ENCODE data around the gene PRR5L.

The PRR5L gene

GRCh38 chr11:36392196-36392595 lies 96.1 kb downstream of the PRR5L start:
- Histone ChIP-seq H3K9me3 (ENCODE audit: control insufficient read depth in 2 of 2, low read length in 2 of 2) (peaks cover 0 to 4% of the 10 kb centered on the region in 2 donors), H3K27me3 (ENCODE audit: control insufficient read depth in 1 of 2, insufficient read depth in 2 of 2, low read length in 2 of 2) (no peaks in the 10 kb centered on the region), H3K27ac (ENCODE audit: low read length) (no peak overlapping the region), H3K4me1 (ENCODE audit: control insufficient read depth, insufficient read depth, low read length) (no peaks in the 10 kb centered on the region), H3K36me3 (ENCODE audit: control insufficient read depth in 2 of 2, insufficient read depth in 2 of 2, low read length in 2 of 2) (no peaks in the 10 kb centered on the region), H3K4me3 (ENCODE audit: low read length in 2 of 2) (no peak overlapping the region), H3K9ac (ENCODE audit: low read length in 2 of 2) (no peak overlapping the region)

GRCh38 chr11:36394056-36394455 lies 98.0 kb downstream of the PRR5L start:
- Histone ChIP-seq H3K27me3 (ENCODE audit: control insufficient read depth in 1 of 2, insufficient read depth in 2 of 2, low read length in 2 of 2) (no peaks in the 10 kb centered on the region), H3K9me3 (ENCODE audit: control insufficient read depth in 2 of 2, low read length in 2 of 2) (peaks cover 0 to 4% of the 10 kb centered on the region in 2 donors), H3K9ac (ENCODE audit: low read length in 2 of 2) (no peak overlapping the region), H3K36me3 (ENCODE audit: control insufficient read depth in 2 of 2, insufficient read depth in 2 of 2, low read length in 2 of 2) (no peaks in the 10 kb centered on the region), H3K27ac (ENCODE audit: low read length) (no peak overlapping the region), H3K4me1 (ENCODE audit: control insufficient read depth, insufficient read depth, low read length) (no peaks in the 10 kb centered on the region), H3K4me3 (ENCODE audit: low read length in 2 of 2) (no peak overlapping the region)

- no peaks in the 10 kb centered on the region for H3K4me1 ChIP-seq (ENCODE audit: control insufficient read depth, insufficient read depth, low read length)
- no peaks in the 10 kb centered on the region for H3K27me3 ChIP-seq (ENCODE audit: control insufficient read depth in 1 of 2, insufficient read depth in 2 of 2, low read length in 2 of 2)
- H3K36me3 ChIP-seq (ENCODE audit: control insufficient read depth in 2 of 2, insufficient read depth in 2 of 2, low read length in 2 of 2), result no peaks in the 10 kb centered on the region
- peaks cover 0 to 4% of the 10 kb centered on the region in 2 donors for H3K9me3 ChIP-seq (ENCODE audit: control insufficient read depth in 2 of 2, low read length in 2 of 2)
- H3K4me3 ChIP-seq (ENCODE audit: low read length in 2 of 2), result no peak overlapping the region
- no peak overlapping the region for H3K9ac ChIP-seq (ENCODE audit: low read length in 2 of 2)
- H3K27ac ChIP-seq (ENCODE audit: low read length), result no peak overlapping the region
Observed at GRCh38 chr11:36394926-36395325, 98.8 kb downstream of the PRR5L start.

GRCh38 chr11:36395978-36396736 lies 100.1 kb downstream of the PRR5L start:
- no peak overlapping the region for H3K27ac ChIP-seq (ENCODE audit: low read length)
- H3K9ac ChIP-seq (ENCODE audit: low read length in 2 of 2), result no peak overlapping the region
- H3K27me3 ChIP-seq (ENCODE audit: control insufficient read depth in 1 of 2, insufficient read depth in 2 of 2, low read length in 2 of 2), result no peaks in the 10 kb centered on the region
- no peak overlapping the region for H3K4me3 ChIP-seq (ENCODE audit: low read length in 2 of 2)
- no peaks in the 10 kb centered on the region for H3K4me1 ChIP-seq (ENCODE audit: control insufficient read depth, insufficient read depth, low read length)
- H3K9me3 ChIP-seq (ENCODE audit: control insufficient read depth in 2 of 2, low read length in 2 of 2), result peaks cover 0 to 4% of the 10 kb centered on the region in 2 donors
- no peaks in the 10 kb centered on the region for H3K36me3 ChIP-seq (ENCODE audit: control insufficient read depth in 2 of 2, insufficient read depth in 2 of 2, low read length in 2 of 2)

GRCh38 chr11:36398231-36398953 lies 102.3 kb downstream of the PRR5L start:
- H3K4me3 ChIP-seq (ENCODE audit: low read length in 2 of 2), result no peak overlapping the region
- H3K9me3 ChIP-seq (ENCODE audit: control insufficient read depth in 2 of 2, low read length in 2 of 2), result peaks cover 0 to 4% of the 10 kb centered on the region in 2 donors
- H3K9ac ChIP-seq (ENCODE audit: low read length in 2 of 2), result no peak overlapping the region
- H3K36me3 ChIP-seq (ENCODE audit: control insufficient read depth in 2 of 2, insufficient read depth in 2 of 2, low read length in 2 of 2), result no peaks in the 10 kb centered on the region
- no peak overlapping the region for H3K27ac ChIP-seq (ENCODE audit: low read length)
- no peaks in the 10 kb centered on the region for H3K27me3 ChIP-seq (ENCODE audit: control insufficient read depth in 1 of 2, insufficient read depth in 2 of 2, low read length in 2 of 2)
- no peaks in the 10 kb centered on the region for H3K4me1 ChIP-seq (ENCODE audit: control insufficient read depth, insufficient read depth, low read length)

- Histone ChIP-seq H3K4me1 (ENCODE audit: control insufficient read depth, insufficient read depth, low read length) (no peaks in the 10 kb centered on the region), H3K36me3 (ENCODE audit: control insufficient read depth in 2 of 2, insufficient read depth in 2 of 2, low read length in 2 of 2) (no peaks in the 10 kb centered on the region), H3K4me3 (ENCODE audit: low read length in 2 of 2) (no peak overlapping the region), H3K27me3 (ENCODE audit: control insufficient read depth in 1 of 2, insufficient read depth in 2 of 2, low read length in 2 of 2) (no peaks in the 10 kb centered on the region), H3K27ac (ENCODE audit: low read length) (no peak overlapping the region), H3K9ac (ENCODE audit: low read length in 2 of 2) (no peak overlapping the region), H3K9me3 (ENCODE audit: control insufficient read depth in 2 of 2, low read length in 2 of 2) (no peaks in the 10 kb centered on the region)
Observed at GRCh38 chr11:36399236-36399635, 103.1 kb downstream of the PRR5L start.

- Histone ChIP-seq H3K9me3 (ENCODE audit: control insufficient read depth in 2 of 2, low read length in 2 of 2) (no peaks in the 10 kb centered on the region), H3K27ac (ENCODE audit: low read length) (no peak overlapping the region), H3K4me3 (ENCODE audit: low read length in 2 of 2) (no peak overlapping the region), H3K36me3 (ENCODE audit: control insufficient read depth in 2 of 2, insufficient read depth in 2 of 2, low read length in 2 of 2) (no peaks in the 10 kb centered on the region), H3K9ac (ENCODE audit: low read length in 2 of 2) (no peak overlapping the region), H3K27me3 (ENCODE audit: control insufficient read depth in 1 of 2, insufficient read depth in 2 of 2, low read length in 2 of 2) (no peaks in the 10 kb centered on the region), H3K4me1 (ENCODE audit: control insufficient read depth, insufficient read depth, low read length) (no peaks in the 10 kb centered on the region)
Observed at GRCh38 chr11:36399745-36400144, 103.7 kb downstream of the PRR5L start.

- no peak overlapping the region for H3K9ac ChIP-seq (ENCODE audit: low read length in 2 of 2)
- H3K36me3 ChIP-seq (ENCODE audit: control insufficient read depth in 2 of 2, insufficient read depth in 2 of 2, low read length in 2 of 2), result no peaks in the 10 kb centered on the region
- no peak overlapping the region for H3K4me3 ChIP-seq (ENCODE audit: low read length in 2 of 2)
- H3K4me1 ChIP-seq (ENCODE audit: control insufficient read depth, insufficient read depth, low read length), result no peaks in the 10 kb centered on the region
- H3K9me3 ChIP-seq (ENCODE audit: control insufficient read depth in 2 of 2, low read length in 2 of 2), result no peaks in the 10 kb centered on the region
- no peak overlapping the region for H3K27ac ChIP-seq (ENCODE audit: low read length)
- H3K27me3 ChIP-seq (ENCODE audit: control insufficient read depth in 1 of 2, insufficient read depth in 2 of 2, low read length in 2 of 2), result no peaks in the 10 kb centered on the region
Observed at GRCh38 chr11:36400766-36401455, 104.8 kb downstream of the PRR5L start.

- Histone ChIP-seq H3K27ac (ENCODE audit: low read length) (no peak overlapping the region), H3K9ac (ENCODE audit: low read length in 2 of 2) (no peak overlapping the region), H3K9me3 (ENCODE audit: control insufficient read depth in 2 of 2, low read length in 2 of 2) (no peaks in the 10 kb centered on the region), H3K4me3 (ENCODE audit: low read length in 2 of 2) (no peak overlapping the region), H3K36me3 (ENCODE audit: control insufficient read depth in 2 of 2, insufficient read depth in 2 of 2, low read length in 2 of 2) (no peaks in the 10 kb centered on the region), H3K27me3 (ENCODE audit: control insufficient read depth in 1 of 2, insufficient read depth in 2 of 2, low read length in 2 of 2) (no peaks in the 10 kb centered on the region), H3K4me1 (ENCODE audit: control insufficient read depth, insufficient read depth, low read length) (no peaks in the 10 kb centered on the region)
Observed at GRCh38 chr11:36402568-36403170, 106.6 kb downstream of the PRR5L start.

GRCh38 chr11:36403661-36404060 lies 107.6 kb downstream of the PRR5L start:
- H3K36me3 ChIP-seq (ENCODE audit: control insufficient read depth in 2 of 2, insufficient read depth in 2 of 2, low read length in 2 of 2), result no peaks in the 10 kb centered on the region

More at GRCh38 chr11:36403661-36404060, 107.6 kb downstream of the PRR5L start:
- Histone ChIP-seq H3K27ac (ENCODE audit: low read length) (no peak overlapping the region), H3K4me3 (ENCODE audit: low read length in 2 of 2) (no peak overlapping the region), H3K9me3 (ENCODE audit: control insufficient read depth in 2 of 2, low read length in 2 of 2) (no peaks in the 10 kb centered on the region), H3K4me1 (ENCODE audit: control insufficient read depth, insufficient read depth, low read length) (no peaks in the 10 kb centered on the region), H3K9ac (ENCODE audit: low read length in 2 of 2) (no peak overlapping the region), H3K27me3 (ENCODE audit: control insufficient read depth in 1 of 2, insufficient read depth in 2 of 2, low read length in 2 of 2) (no peaks in the 10 kb centered on the region)
